ENCODE data around the gene MRPL14. TPM values are rescaled to one million over a fixed set of nuclear protein-coding genes. Genes with fewer than 3 reads are reported as not detected.

MRPL14 gene
- total and polyA plus RNA-seq, 9 of the 15 experiments (the other 6 are each of a cell fraction or from before 2014, with no cell fraction given): 126 to 424 (median 165) TPM

DNA sequence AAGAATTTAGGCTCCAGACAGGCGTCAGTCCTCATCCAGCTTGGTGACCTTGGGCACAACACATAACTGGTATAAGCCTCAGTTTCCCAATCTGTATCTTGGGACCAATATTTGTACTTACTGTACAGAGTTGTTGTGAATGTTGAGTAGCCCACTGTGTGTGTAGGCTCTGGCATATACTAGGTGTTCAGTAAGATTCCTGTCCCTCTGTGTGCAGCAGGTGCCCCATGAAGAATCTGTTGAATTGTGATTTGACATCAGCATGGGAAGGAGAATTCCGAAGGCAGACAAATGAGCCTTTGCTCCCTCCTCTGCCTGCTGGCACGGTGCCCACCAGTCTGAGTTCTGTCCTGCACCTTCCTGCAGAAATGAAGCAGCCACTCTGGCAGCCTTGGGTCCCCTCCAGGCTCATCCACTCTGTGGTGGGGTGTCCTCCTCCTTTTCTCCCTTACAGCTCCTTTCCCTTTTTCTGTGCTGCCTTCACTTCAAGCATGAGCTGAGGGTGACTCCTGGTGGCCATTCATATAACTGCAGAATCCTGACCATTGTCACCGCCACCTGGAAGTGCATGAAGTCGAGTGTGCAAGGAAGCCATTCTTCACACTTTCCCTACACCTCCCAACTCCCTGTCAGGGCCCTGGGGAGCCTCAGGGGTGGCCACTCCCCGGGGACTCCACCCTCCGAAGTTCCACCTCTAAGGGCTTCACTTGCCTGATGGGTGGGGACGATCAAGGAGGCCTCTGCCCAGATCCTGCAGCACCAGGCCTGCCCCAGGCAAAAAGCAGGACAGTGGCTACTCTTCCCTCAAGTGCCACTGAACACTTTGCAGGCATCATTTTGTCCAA is 48.2 kb downstream of the MRPL14 start (continued):
- TF ChIP-seq FOXA3 (CRISPR knock-in tag; conservative IDR thresholded peaks at IDR 0.05 in 1 of 2, IDR thresholded peaks at IDR 0.05 in 1 of 2) (no peak), POLR2AphosphoS5 (IDR thresholded peaks at IDR 0.05; ENCODE audit: control insufficient read depth, insufficient read depth, low read depth, low read length) (no peak), NFRKB (IDR thresholded peaks at IDR 0.05; ENCODE audit: low read depth) (no peak), C11orf30 (IDR thresholded peaks at IDR 0.05; ENCODE audit: low read depth) (no peak), SAFB (IDR thresholded peaks at IDR 0.05; ENCODE audit: borderline replicate concordance, low read depth, low read length) (no peak), BRD4 (IDR thresholded peaks at IDR 0.05) (no peak), NR2C2 (CRISPR knock-in tag; IDR thresholded peaks at IDR 0.05) (peak; percentile 39; the same call in 1 of the 2 replicates), NR2C2 (tag; IDR thresholded peaks at IDR 0.05) (no peak), CXXC5 (CRISPR knock-in tag; IDR thresholded peaks at IDR 0.05) (no peak), ZNF175 (CRISPR knock-in tag; IDR thresholded peaks at IDR 0.05; ENCODE audit: low read depth) (no peak), ERF (CRISPR knock-in tag; IDR thresholded peaks at IDR 0.05) (no peak), MEF2D (tag; conservative IDR thresholded peaks at IDR 0.05; ENCODE audit: low read depth) (no peak), ZSCAN29 (IDR thresholded peaks at IDR 0.05) (no peak), CAMTA2 (CRISPR knock-in tag; conservative IDR thresholded peaks at IDR 0.05) (no peak), DIDO1 (tag; IDR thresholded peaks at IDR 0.05; ENCODE audit: low read depth) (no peak), ASH1L (IDR thresholded peaks at IDR 0.05; ENCODE audit: borderline replicate concordance, low read depth, partially characterized antibody) (no peak), SMARCB1 (IDR thresholded peaks at IDR 0.05; ENCODE audit: insufficient read length, low read depth) (no peak), CBX3 (IDR thresholded peaks at IDR 0.05; ENCODE audit: borderline replicate concordance in 1 of 2, low read length in 2 of 2) (no peak), ZNF583 (CRISPR knock-in tag; IDR thresholded peaks at IDR 0.05) (0 out of 2 replicates have a peak, but pooled peaks have one; percentile 29), NFE2 (IDR thresholded peaks at IDR 0.05; ENCODE audit: low read depth) (no peak)
- TF ChIP-seq, protein P1, sequence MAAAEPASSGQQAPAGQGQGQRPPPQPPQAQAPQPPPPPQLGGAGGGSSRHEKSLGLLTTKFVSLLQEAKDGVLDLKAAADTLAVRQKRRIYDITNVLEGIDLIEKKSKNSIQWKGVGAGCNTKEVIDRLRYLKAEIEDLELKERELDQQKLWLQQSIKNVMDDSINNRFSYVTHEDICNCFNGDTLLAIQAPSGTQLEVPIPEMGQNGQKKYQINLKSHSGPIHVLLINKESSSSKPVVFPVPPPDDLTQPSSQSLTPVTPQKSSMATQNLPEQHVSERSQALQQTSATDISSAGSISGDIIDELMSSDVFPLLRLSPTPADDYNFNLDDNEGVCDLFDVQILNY (CRISPR knock-in tag; IDR thresholded peaks at IDR 0.05): peak; percentile 67; the same call in 1 of the 2 replicates
- TF ChIP-seq, protein P2, sequence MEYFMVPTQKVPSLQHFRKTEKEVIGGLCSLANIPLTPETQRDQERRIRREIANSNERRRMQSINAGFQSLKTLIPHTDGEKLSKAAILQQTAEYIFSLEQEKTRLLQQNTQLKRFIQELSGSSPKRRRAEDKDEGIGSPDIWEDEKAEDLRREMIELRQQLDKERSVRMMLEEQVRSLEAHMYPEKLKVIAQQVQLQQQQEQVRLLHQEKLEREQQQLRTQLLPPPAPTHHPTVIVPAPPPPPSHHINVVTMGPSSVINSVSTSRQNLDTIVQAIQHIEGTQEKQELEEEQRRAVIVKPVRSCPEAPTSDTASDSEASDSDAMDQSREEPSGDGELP (CRISPR knock-in tag; IDR thresholded peaks at IDR 0.05; ENCODE audit: borderline replicate concordance): peak; percentile 55; the same call in 1 of the 2 replicates
- TF ChIP-seq, protein P3, sequence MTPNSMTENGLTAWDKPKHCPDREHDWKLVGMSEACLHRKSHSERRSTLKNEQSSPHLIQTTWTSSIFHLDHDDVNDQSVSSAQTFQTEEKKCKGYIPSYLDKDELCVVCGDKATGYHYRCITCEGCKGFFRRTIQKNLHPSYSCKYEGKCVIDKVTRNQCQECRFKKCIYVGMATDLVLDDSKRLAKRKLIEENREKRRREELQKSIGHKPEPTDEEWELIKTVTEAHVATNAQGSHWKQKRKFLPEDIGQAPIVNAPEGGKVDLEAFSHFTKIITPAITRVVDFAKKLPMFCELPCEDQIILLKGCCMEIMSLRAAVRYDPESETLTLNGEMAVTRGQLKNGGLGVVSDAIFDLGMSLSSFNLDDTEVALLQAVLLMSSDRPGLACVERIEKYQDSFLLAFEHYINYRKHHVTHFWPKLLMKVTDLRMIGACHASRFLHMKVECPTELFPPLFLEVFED (CRISPR knock-in tag; conservative IDR thresholded peaks at IDR 0.05): 0 out of 2 replicates have a peak, but pooled peaks have one; percentile 76
- TF ChIP-seq, protein P4, sequence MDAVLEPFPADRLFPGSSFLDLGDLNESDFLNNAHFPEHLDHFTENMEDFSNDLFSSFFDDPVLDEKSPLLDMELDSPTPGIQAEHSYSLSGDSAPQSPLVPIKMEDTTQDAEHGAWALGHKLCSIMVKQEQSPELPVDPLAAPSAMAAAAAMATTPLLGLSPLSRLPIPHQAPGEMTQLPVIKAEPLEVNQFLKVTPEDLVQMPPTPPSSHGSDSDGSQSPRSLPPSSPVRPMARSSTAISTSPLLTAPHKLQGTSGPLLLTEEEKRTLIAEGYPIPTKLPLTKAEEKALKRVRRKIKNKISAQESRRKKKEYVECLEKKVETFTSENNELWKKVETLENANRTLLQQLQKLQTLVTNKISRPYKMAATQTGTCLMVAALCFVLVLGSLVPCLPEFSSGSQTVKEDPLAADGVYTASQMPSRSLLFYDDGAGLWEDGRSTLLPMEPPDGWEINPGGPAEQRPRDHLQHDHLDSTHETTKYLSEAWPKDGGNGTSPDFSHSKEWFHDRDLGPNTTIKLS (IDR thresholded peaks at IDR 0.05; ENCODE audit: borderline replicate concordance, low read depth): no peak

Data from K562 (cell line).